Measurements from ENCODE around the gene SP140L.
"Not testable (repeated sequence)": the region's sequence is repeated elsewhere in the genome, so short reads cannot be mapped to it uniquely, and the experiment has no call there.

SP140L gene

DNA sequence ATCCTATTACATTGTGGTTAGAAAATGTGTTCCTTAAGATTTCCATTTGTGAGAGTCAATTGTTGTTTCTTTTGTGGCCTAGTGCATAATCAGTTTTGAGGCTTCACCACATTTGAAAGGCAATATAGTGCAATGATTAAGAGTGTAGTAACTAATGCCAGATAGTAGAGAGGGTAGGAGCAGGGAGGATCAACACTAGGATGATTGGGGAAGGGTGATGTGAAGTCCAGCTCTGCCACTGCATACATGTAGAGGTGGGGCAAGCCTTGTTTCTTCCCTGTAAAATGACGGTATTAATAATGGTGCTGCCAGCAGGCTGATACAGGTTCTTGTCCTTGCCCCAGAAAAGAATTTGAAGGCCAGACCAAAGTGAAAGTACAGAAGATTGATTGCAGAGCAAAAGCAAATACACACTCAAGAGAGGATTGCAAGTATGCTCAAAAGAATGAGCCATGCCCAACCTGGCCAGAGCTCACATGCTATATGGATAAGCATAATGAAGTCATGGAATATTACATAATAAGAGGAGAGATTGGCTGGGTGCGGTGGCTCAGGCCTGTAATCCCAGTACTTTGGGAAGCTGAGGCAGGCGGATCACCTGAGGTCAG, 97.0 kb downstream of the SP140L start:
- Histone ChIP-seq H2AFZ (ENCODE audit: low read depth, low read length) (no peak overlapping the region), H3K4me3 (ENCODE audit: low read length) (no peak overlapping the region), H3K4me1 (ENCODE audit: insufficient read depth, low read length) (no peaks in the 10 kb centered on the region), H3K9me3 (ENCODE audit: low read length) (no peaks in the 10 kb centered on the region), H3K36me3 (ENCODE audit: insufficient read depth, low read length) (no peaks in the 10 kb centered on the region), H3K27me3 (ENCODE audit: insufficient read depth, low read length) (peaks cover 4% of the 10 kb centered on the region)

- Histone ChIP-seq H3K4me3 (ENCODE audit: low read length) (no peak overlapping the region), H2AFZ (ENCODE audit: low read depth, low read length) (no peak overlapping the region), H3K36me3 (ENCODE audit: insufficient read depth, low read length) (no peaks in the 10 kb centered on the region), H3K9me3 (ENCODE audit: low read length) (no peaks in the 10 kb centered on the region), H3K4me1 (ENCODE audit: insufficient read depth, low read length) (no peaks in the 10 kb centered on the region), H3K27me3 (ENCODE audit: insufficient read depth, low read length) (peaks cover 4% of the 10 kb centered on the region)
Observed at GRCh38 chr2:230425377-230425776, 98.4 kb downstream of the SP140L start.

DNA sequence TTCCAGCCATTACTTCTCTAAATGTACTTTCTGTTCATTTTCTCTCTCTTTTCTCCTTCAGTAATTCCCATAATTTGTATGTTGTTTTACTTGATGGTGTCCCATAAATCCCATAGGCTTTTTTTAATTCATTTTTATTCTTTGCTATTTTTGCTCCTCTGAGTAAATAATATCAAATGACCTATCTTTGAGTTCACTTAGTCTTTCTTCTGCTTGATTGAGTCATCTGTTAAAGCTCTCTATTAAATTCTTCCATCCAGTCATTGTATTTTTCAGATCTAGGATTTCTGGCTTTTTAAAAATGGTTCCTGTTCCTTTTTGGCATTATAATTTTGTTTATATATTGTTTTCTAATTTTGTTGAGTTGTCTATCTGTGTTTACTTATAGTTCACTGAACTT, 102.5 kb downstream of the SP140L start:
- H3K4me1 ChIP-seq (ENCODE audit: insufficient read depth, low read length) = no peaks in the 10 kb centered on the region
- H3K4me3 ChIP-seq (ENCODE audit: low read length) = no peak overlapping the region
- H3K27me3 ChIP-seq (ENCODE audit: insufficient read depth, low read length) = no peaks in the 10 kb centered on the region
- H3K36me3 ChIP-seq (ENCODE audit: insufficient read depth, low read length) = no peaks in the 10 kb centered on the region
- no peak overlapping the region for H2AFZ ChIP-seq (ENCODE audit: low read depth, low read length)
- no peaks in the 10 kb centered on the region for H3K9me3 ChIP-seq (ENCODE audit: low read length)

GRCh38 chr2:230430957-230431910, 104.2 kb downstream of the SP140L start:
- H3K27me3 ChIP-seq (ENCODE audit: insufficient read depth, low read length) = no peaks in the 10 kb centered on the region
- no peaks in the 10 kb centered on the region for H3K9me3 ChIP-seq (ENCODE audit: low read length)
- no peak overlapping the region for H2AFZ ChIP-seq (ENCODE audit: low read depth, low read length)
- H3K4me1 ChIP-seq (ENCODE audit: insufficient read depth, low read length) = no peaks in the 10 kb centered on the region
- H3K4me3 ChIP-seq (ENCODE audit: low read length) = no peak overlapping the region
- no peaks in the 10 kb centered on the region for H3K36me3 ChIP-seq (ENCODE audit: insufficient read depth, low read length)

- H3K4me3 ChIP-seq (ENCODE audit: low read length) = no peak overlapping the region
- no peaks in the 10 kb centered on the region for H3K4me1 ChIP-seq (ENCODE audit: insufficient read depth, low read length)
- H3K27me3 ChIP-seq (ENCODE audit: insufficient read depth, low read length) = no peaks in the 10 kb centered on the region
- no peaks in the 10 kb centered on the region for H3K9me3 ChIP-seq (ENCODE audit: low read length)
- no peaks in the 10 kb centered on the region for H3K36me3 ChIP-seq (ENCODE audit: insufficient read depth, low read length)
- H2AFZ ChIP-seq (ENCODE audit: low read depth, low read length) = no peak overlapping the region
Observed at GRCh38 chr2:230434677-230435324, 107.8 kb downstream of the SP140L start.

- Histone ChIP-seq H3K4me3 (ENCODE audit: low read length) (no peak overlapping the region), H3K9me3 (ENCODE audit: low read length) (no peaks in the 10 kb centered on the region), H2AFZ (ENCODE audit: low read depth, low read length) (no peak overlapping the region), H3K27me3 (ENCODE audit: insufficient read depth, low read length) (no peaks in the 10 kb centered on the region), H3K4me1 (ENCODE audit: insufficient read depth, low read length) (no peaks in the 10 kb centered on the region), H3K36me3 (ENCODE audit: insufficient read depth, low read length) (no peaks in the 10 kb centered on the region)
Observed at GRCh38 chr2:230435431-230435830, 108.4 kb downstream of the SP140L start.

DNA sequence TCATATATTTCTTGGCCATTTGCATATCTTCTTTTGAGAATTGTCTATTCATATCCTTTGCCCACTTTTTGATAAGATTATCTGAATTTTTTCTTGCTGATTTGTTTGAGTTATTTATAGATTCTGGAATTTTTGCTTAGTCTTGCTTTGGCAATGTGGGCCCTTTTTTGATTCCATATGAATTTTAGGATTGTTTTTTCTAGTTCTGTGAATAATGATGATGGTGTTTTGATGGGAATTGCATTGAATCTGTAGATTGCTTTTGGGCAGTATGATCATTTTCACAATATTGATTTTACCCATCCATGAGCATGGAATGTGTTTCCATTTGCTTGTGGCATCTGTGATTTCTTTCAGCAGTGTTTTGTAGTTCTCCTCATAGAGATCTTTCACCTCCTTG, 112.1 kb downstream of the SP140L start:
- not testable (repeated sequence) for H3K36me3 ChIP-seq (ENCODE audit: insufficient read depth, low read length); H3K9me3 ChIP-seq (ENCODE audit: low read length); H2AFZ ChIP-seq (ENCODE audit: low read depth, low read length); H3K4me3 ChIP-seq (ENCODE audit: low read length); H3K4me1 ChIP-seq (ENCODE audit: insufficient read depth, low read length); H3K27me3 ChIP-seq (ENCODE audit: insufficient read depth, low read length)

- H3K27me3 ChIP-seq (ENCODE audit: insufficient read depth, low read length) = no peaks in the 10 kb centered on the region
- H3K36me3 ChIP-seq (ENCODE audit: insufficient read depth, low read length) = no peaks in the 10 kb centered on the region
- no peak overlapping the region for H2AFZ ChIP-seq (ENCODE audit: low read depth, low read length)
- no peaks in the 10 kb centered on the region for H3K4me1 ChIP-seq (ENCODE audit: insufficient read depth, low read length)
- H3K9me3 ChIP-seq (ENCODE audit: low read length) = no peaks in the 10 kb centered on the region
- no peak overlapping the region for H3K4me3 ChIP-seq (ENCODE audit: low read length)
Observed at GRCh38 chr2:230439590-230439989, 112.6 kb downstream of the SP140L start.

- Histone ChIP-seq H3K36me3 (ENCODE audit: insufficient read depth, low read length) (no peaks in the 10 kb centered on the region), H3K27me3 (ENCODE audit: insufficient read depth, low read length) (no peaks in the 10 kb centered on the region), H3K4me3 (ENCODE audit: low read length) (no peak overlapping the region), H2AFZ (ENCODE audit: low read depth, low read length) (no peak overlapping the region), H3K4me1 (ENCODE audit: insufficient read depth, low read length) (no peaks in the 10 kb centered on the region), H3K9me3 (ENCODE audit: low read length) (no peaks in the 10 kb centered on the region)
Observed at GRCh38 chr2:230441227-230441897, 114.4 kb downstream of the SP140L start.

DNA sequence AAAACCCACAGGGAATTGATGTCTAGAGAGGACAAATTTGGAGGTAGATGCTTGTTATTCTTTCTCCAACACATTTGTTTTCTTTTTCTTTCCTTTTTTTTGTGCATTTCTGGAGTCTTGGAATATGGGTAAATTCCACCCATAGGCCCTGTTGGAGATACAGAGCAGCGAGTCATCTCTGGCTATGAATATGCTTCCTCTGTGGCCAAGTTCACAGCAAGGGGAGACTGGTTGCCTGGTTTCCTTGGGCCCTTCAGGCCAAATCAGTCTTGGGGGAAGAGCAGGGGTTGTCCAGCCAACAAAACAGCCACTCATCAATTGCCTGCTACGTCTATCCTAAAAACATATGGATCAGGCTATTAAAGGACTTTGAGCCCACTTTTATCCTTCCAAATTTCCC, 116.5 kb downstream of the SP140L start:
- Histone ChIP-seq H3K4me3 (ENCODE audit: low read length) (no peak overlapping the region), H2AFZ (ENCODE audit: low read depth, low read length) (no peak overlapping the region), H3K4me1 (ENCODE audit: insufficient read depth, low read length) (no peaks in the 10 kb centered on the region), H3K9me3 (ENCODE audit: low read length) (no peaks in the 10 kb centered on the region), H3K36me3 (ENCODE audit: insufficient read depth, low read length) (no peaks in the 10 kb centered on the region), H3K27me3 (ENCODE audit: insufficient read depth, low read length) (no peaks in the 10 kb centered on the region)

DNA sequence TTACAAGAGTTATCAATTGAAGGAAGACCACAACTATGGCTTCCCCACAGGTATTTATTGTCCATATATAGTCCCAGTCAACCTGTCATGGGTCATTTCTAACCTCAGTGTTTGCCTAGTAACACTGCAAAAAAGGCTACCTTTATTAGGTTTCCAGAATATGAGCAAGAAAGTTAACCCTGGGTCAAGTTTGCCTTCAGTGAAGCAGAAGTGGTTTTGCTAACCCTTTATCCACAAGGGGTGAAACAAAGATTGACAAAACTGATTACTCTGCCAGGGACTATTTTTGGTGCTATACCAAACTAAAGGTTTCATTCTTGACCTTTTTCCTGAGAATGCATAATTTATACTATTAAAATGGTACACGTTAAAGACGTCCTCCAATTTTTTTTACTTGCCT, 117.8 kb downstream of the SP140L start:
- Histone ChIP-seq H3K36me3 (ENCODE audit: insufficient read depth, low read length) (no peaks in the 10 kb centered on the region), H3K9me3 (ENCODE audit: low read length) (no peaks in the 10 kb centered on the region), H3K4me1 (ENCODE audit: insufficient read depth, low read length) (no peaks in the 10 kb centered on the region), H2AFZ (ENCODE audit: low read depth, low read length) (no peak overlapping the region), H3K27me3 (ENCODE audit: insufficient read depth, low read length) (no peaks in the 10 kb centered on the region), H3K4me3 (ENCODE audit: low read length) (no peak overlapping the region)

GRCh38 chr2:230447036-230447435, 120.0 kb downstream of the SP140L start:
- Histone ChIP-seq H3K4me3 (ENCODE audit: low read length) (no peak overlapping the region), H3K4me1 (ENCODE audit: insufficient read depth, low read length) (no peaks in the 10 kb centered on the region), H3K9me3 (ENCODE audit: low read length) (no peaks in the 10 kb centered on the region), H3K36me3 (ENCODE audit: insufficient read depth, low read length) (no peaks in the 10 kb centered on the region), H2AFZ (ENCODE audit: low read depth, low read length) (no peak overlapping the region), H3K27me3 (ENCODE audit: insufficient read depth, low read length) (no peaks in the 10 kb centered on the region)
